ENCODE results near the gene SRSF2.
"Not testable (repeated sequence)": the region's sequence is repeated elsewhere in the genome, so short reads cannot be mapped to it uniquely, and the experiment has no call there.

The SRSF2 gene

DNA sequence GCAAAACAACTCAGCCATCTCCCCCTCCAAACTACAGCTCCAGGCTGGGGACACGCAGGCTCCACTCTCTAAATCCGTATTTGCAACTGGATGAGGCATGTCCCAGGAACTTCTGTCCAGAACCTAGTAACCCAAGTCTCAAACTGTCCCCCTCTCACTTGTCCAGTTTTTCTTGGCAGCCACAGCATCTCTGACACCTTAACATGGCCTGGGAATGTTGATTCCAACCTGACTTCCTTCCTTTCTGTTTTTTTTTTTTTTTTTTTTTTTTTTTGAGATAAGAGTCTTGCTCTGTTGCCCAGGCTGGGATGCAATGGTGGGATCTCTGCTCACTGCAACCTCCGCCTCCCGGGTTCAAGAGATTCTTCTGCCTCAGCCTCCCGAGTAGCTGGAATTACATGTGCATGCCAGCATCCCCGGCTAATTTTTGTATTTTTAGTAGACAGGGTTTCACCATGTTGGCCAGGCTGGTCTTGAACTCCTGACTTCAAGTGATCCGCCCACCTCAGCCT is 38.6 kb downstream of the SRSF2 start:
- DNase-seq: not testable (repeated sequence)

DNA sequence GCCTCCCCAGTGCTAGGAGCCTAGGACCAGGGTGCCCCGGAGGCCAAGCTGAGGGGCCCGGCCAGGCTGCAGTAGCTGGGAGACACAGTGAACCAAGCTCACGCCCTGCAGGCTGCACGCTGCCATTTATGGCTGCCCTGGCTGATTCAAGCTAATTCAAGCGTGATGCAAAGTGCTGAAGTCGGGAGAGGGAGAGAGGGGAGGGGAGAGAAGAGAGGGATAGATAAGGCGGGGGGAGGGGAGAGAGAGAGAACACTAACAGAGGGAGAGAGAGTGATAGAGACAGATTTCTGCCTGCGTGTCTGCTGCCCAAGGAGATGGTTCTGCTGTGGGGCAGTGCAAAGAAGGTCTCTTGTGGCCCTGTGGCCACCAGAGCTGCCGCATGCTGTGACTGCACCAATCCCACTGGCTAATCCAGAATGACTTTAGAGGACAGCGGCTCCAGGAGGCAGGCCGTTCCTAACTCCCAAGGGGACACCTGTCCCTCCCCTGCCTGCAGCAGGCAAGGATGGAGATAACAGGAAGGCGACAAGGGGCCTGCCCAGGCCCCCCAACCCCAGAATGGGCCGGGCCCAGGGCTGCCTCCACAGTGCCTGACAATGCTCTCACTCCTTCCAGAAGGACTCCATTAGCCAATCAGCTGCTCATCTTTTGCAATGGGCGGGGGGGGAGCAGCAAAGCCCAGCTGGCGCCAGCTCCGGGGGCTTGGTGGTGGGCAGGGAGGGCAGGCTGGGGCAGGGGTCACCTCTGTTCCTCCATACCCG is 39.2 kb downstream of the SRSF2 start:
- no peak for DNase-seq

- no peak for DNase-seq
These were observed 40.1 kb downstream of the SRSF2 start for GRCh38 chr17:76696763-76697701.

DNA sequence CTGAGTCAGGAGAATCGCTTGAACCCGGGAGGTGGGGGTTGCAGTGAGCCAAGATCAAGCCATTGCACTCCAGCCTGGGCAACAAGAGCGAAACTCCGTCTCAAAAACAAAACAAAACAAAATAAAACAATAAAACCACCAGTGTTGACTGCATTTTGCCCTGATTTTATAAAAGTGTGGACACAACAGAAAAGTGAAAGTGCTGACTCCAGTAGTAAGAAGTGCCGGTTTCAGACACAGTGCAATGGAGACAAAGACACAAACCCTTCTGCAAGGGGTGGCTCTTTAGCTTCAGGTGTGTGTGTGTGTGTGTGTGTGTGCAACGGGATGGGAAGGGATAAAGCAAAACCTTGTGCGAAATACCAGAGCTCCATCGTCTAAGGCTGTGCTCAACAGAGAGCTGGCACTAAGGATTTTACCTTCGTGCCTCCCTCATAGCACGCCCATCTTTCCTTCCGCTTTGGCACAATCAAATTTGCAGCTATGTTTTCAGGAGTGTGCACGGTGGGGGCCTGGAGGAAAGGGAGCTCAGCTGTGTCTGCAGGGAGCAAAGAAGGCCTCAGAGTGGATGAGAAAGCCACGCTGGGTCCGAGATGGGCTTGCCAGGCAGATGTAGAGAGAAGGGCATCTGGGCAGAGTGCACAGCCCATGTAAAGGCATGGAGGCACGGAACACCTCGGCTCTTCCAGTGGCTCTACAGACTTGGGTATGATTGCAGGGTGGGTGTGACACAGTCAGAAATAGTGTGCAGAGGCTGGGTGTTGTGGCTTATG is 41.9 kb downstream of the SRSF2 start:
- DNase-seq: no peak

GRCh38 chr17:76691379-76692191 is 45.5 kb downstream of the SRSF2 start:
- DNase-seq: no peak

GRCh38 chr17:76690596-76691280 is 46.4 kb downstream of the SRSF2 start:
- DNase-seq: no peak

DNA sequence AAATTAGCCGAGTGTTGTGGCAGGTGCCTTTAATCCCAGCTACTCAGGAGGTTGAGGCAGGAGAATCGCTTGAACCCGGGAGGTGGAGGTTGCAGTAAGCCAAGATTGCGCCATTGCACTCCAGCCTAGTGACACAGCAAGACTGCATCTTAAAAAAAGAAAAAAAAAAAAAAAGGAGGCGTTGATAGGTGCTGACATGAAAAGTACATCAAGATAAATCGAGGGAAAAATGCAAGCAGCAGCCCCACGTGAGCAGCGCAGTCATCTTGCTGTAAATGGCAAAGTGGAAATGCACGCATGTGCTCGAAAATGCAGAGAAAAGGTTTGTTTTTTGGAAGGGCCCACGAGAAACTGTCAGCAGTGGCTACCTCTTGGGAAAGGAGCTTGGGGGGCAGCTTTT is 47.3 kb downstream of the SRSF2 start:
- no peak for DNase-seq

GRCh38 chr17:76688165-76688622 is 48.9 kb downstream of the SRSF2 start:
- no peak for DNase-seq

DNA sequence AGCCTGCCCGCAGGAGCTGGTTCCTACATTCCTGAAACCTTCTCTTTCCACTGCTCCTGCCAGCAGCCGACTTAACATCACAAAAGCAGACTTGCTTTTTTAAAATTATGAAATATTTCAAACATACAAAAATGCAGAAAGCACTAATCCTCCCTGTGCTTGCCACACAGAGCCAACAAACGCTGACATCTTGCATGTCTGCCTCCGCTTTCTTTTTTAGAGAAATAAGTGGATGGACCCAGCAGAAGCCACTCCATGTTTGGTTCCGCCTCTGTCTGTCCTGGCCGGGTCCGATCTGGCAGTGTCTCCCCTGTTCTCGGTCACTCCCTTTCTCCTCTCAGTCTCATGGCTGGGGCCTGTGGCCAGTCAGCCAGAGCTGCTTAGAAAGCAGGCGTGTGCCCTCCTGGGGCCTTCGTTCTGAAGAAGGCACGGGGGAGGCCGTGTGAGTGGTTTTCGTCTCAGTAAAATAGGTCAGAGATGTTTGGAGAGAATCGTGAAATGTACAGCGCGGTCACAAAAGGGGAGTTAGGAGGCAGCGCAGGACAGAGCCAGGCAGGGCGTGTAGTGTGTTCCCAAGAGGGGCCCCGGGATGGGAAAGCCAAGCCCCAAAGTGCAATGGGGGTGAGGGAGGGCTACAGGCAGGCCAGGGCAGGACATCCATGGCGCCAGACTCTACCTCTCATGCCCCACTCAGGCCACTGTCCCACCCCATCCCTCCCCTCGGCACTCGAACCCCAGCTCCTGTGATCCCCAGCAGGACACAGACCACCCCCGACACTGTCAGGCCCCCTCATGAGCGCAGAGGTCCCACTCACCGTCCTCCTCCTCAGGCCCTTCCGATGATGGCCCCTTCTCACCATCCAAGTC is 49.6 kb downstream of the SRSF2 start:
- no peak for DNase-seq

- no peak for DNase-seq
These were observed 50.4 kb downstream of the SRSF2 start for GRCh38 chr17:76686538-76687297.

GRCh38 chr17:76685846-76686245 is 51.3 kb downstream of the SRSF2 start:
- DNase-seq: no peak

GRCh38 chr17:76685366-76685765 is 51.8 kb downstream of the SRSF2 start:
- no peak for DNase-seq

DNA sequence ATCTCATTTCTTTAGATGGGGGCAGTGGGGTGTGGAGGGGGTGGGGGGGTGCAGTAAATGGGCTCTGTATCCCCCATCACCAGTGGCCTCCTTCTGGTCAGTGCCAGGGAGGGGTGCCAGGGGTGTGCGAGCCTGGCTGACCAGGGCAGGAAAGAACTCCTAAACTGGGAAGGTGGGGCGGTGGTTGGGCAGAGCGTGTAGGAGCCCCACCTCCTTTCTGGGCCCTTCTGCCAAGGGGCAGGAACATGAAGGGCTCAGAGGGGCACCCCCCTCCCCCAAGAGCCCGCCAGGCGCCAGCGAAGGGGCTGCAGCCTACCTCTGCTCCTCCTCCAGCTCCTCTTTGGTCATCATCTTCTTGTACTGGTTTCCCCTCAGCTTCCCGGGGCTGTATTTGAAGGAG is 52.4 kb downstream of the SRSF2 start:
- DNase-seq: no peak

Measured in DMS153 (cell line).